GM12892 (cell line): ENCODE results near the gene COX17.

Experiments
- POLR2A ChIP-seq: IDR thresholded peaks from 2 replicates; pipeline ENCODE4 v1.6.1; 2011; ENCODE audit warnings: low read depth, low read length, control low read depth
- POLR2AphosphoS5 ChIP-seq: IDR thresholded peaks from 2 replicates; pipeline ENCODE4 v1.6.1; 2011; ENCODE audit warnings: low read depth, low read length, control low read depth

DNA sequence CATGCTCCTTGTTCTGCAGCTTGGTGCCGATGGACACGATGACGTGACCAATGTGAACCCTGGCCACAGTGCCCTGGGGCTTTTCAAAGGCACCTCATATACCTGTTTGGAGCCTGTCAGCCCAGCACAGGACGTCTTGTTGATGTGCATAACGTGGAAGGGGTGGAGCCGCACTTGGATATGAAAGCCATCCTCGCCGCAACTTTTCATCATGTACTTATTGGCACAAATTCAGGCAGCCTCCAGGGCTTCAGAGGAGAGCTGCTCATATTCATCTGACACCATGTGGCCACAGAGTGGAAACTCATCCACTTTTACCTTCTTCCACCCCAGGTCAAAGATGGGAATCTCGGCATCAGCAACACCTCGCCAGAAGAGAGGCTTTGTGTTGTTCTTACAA, 41.5 kb downstream of the COX17 start:
- TF ChIP-seq POLR2AphosphoS5 (no peak), POLR2A (no peak)
